Subcutaneous adipose tissue (tissue), 4 donors: Measurements from ENCODE around the gene SLC13A1. TPM values are rescaled to one million over a fixed set of nuclear protein-coding genes. Genes with fewer than 3 reads are reported as not detected.

Experiments
- total RNA-seq, 4 donors: library from RNA; depleted of rRNA; stranded (reverse); fragments of >200 nt; gene quantifications; one replicate each; pipeline ENCODE4 v1.1.0, GENCODE V29; 2016
- TF ChIP-seq, protein P1 (sequence below): fragments of 450-650 bp; IDR thresholded peaks from one replicate; pipeline ENCODE4 v1.5.1; 2016; ENCODE audit warnings: low read depth, mild to moderate bottlenecking, control low read depth, antibody characterized with exemption, moderate library complexity

SLC13A1 gene
- total RNA-seq, 4 donors from 2014 or later: not detected

DNA sequence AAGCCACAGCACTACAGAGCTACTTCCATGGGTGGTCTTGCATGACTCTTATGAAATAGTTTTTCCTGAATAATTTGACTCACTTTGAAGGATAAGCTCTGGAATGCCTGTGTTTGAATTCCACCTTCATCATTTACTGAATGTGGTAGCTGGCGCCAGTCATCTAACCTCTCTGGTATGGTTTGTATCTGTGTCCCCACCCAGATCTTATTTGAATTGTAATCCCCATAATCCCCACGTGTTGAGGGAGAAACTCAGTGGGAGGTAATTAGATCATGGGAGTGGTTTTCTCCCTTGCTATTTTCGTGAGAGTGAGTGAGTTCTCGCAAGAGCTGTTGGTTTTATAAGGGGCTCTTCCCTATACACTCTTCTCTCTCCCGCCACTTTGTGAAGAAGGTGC lies 11.2 kb upstream of the SLC13A1 start:
- TF ChIP-seq, protein P1, sequence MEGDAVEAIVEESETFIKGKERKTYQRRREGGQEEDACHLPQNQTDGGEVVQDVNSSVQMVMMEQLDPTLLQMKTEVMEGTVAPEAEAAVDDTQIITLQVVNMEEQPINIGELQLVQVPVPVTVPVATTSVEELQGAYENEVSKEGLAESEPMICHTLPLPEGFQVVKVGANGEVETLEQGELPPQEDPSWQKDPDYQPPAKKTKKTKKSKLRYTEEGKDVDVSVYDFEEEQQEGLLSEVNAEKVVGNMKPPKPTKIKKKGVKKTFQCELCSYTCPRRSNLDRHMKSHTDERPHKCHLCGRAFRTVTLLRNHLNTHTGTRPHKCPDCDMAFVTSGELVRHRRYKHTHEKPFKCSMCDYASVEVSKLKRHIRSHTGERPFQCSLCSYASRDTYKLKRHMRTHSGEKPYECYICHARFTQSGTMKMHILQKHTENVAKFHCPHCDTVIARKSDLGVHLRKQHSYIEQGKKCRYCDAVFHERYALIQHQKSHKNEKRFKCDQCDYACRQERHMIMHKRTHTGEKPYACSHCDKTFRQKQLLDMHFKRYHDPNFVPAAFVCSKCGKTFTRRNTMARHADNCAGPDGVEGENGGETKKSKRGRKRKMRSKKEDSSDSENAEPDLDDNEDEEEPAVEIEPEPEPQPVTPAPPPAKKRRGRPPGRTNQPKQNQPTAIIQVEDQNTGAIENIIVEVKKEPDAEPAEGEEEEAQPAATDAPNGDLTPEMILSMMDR: no peak

DNA sequence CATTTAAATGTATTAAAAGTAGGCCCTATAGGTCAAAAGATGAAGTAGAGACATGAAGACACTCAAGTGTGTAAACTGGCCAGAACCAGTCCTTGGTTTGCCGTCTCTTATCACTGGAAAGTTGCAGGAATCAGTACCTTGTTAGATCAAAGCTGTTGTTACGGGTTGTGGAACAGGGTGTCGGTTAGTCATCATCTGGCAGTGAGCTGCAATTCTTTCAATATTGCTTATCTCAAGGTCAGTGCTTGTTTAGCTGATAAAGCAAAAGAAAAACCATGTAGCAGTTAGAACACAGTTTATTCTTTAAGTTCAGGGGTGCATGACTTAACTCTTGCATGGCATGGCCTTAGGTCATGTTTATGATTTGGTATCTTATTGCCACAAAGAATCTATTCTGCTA lies 10.0 kb upstream of the SLC13A1 start:
- TF ChIP-seq, protein P1: no peak

GRCh38 chr7:123208793-123209192 lies 9.0 kb upstream of the SLC13A1 start:
- TF ChIP-seq, protein P1: no peak

- TF ChIP-seq, protein P1: no peak
Observed at GRCh38 chr7:123204206-123204835, 4.6 kb upstream of the SLC13A1 start.

DNA sequence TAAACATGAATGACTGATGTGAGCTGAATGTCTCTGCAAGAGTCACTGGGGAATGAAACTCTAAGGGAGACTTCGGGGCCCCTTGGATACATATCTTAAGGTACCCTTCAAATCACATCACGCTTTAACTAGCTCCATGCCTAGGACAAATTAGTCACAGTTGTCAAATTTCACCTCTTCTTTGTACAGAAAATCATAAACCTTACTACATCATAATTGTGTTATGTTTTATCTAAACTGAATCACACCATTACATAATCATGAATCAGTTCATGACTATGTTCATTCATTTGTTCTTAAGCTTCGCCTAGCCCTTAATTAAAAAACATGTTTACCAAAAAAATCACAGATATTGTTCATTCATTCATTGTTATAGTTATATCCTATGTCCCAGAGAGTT lies 2.1 kb upstream of the SLC13A1 start:
- TF ChIP-seq, protein P1: no peak

- TF ChIP-seq, protein P1: no peak
Observed at GRCh38 chr7:123198668-123199652, 809 bp downstream of the SLC13A1 start.

- TF ChIP-seq, protein P1: no peak
Observed at GRCh38 chr7:123198111-123198510, 1.7 kb downstream of the SLC13A1 start.
